NK-92 (cell line): ENCODE measurements around the gene PEAK3.

Source experiments
- DNase-seq: peaks from one replicate; lab custom pipeline; 2025; ENCODE audit not compliant: unreplicated experiment; lab: John Stamatoyannopoulos, UW

Gene PEAK3

GRCh38 chr19:2251106-2252054 lies 30.6 kb downstream of the PEAK3 start:
- DNase-seq, result no peak

- DNase-seq, result no peak
Measured at GRCh38 chr19:2250766-2251105, 31.2 kb downstream of the PEAK3 start.

DNA sequence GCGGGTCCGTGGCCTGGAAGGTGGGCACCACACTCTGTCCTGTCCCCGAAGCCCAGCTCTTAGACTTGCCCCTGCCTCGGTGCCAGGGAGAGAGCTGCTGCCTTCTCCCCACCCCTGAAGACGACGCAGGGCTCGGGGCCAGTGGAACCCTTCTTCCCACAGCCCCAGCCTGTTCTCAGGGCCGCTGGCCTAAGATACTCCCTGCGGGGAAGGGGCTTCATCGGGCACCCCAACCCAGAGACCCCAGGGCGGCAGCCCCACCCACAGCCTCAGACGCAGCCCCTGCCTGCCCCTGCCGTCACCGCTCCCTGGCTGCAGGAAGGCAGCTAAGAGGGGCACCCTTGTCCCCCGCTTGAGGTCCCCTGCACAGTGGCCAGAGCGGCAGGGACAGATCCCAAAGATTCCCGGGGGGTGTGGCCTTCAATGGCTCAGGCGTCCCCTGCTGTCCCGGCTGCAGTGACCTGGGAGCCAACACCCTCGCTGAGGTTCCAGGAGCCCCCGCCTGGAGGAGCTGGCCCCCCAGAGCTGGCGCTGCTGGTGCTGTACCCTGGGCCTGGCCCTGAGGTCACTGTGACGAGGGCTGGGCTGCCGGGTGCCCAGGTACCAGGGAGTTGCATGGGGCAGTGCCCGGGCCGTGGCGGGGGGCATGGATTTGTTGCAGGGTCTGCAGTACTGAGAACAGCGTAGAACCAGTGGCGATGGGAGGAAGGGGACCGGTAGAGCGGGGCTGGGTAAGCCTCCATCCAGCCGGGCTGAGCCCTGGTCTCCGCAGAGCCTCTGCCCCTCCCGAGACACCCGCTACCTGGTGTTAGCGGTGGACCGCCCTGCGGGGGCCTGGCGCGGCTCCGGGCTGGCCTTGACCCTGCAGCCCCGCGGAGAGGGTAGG lies 31.9 kb downstream of the PEAK3 start:
- no peak for DNase-seq

- no peak for DNase-seq
Measured at GRCh38 chr19:2249010-2249866, 32.7 kb downstream of the PEAK3 start, which contains the start of gene AMH. Gene AMH, plus strand, starts transcription at chr19:2249323. Its CDS starts 10 bp downstream, at chr19:2249333.

- no peak for DNase-seq
Measured at GRCh38 chr19:2248136-2249009, 33.6 kb downstream of the PEAK3 start.

GRCh38 chr19:2247433-2248101 lies 34.4 kb downstream of the PEAK3 start:
- no peak for DNase-seq

DNA sequence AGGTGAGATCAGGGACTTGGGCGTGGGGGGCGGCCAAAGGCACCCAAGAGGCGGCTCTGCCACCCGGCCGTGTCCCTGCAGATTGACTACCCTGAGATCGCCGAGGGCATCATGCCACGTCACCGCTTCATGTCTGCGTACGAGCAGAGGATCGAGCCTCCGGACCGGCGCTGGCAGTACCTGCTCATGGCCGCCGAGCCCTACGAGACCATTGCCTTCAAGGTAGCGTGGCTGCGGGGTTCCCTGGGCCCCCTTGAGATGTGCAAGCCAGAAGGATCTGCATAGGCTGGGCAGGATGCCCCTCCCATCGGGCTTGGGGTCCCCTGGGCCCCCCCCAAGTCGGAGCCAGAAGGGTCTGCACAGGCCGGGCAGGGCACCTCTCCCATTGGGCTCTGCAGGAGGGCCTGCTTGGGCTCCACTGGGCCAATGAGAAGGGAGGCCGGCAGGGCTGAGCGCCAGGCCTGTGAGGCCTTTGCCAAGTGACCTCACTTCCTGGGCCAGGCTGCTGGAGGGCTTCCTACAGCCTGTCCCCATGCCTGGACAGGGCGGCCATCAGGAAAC lies 35.1 kb downstream of the PEAK3 start:
- DNase-seq, result no peak

DNA sequence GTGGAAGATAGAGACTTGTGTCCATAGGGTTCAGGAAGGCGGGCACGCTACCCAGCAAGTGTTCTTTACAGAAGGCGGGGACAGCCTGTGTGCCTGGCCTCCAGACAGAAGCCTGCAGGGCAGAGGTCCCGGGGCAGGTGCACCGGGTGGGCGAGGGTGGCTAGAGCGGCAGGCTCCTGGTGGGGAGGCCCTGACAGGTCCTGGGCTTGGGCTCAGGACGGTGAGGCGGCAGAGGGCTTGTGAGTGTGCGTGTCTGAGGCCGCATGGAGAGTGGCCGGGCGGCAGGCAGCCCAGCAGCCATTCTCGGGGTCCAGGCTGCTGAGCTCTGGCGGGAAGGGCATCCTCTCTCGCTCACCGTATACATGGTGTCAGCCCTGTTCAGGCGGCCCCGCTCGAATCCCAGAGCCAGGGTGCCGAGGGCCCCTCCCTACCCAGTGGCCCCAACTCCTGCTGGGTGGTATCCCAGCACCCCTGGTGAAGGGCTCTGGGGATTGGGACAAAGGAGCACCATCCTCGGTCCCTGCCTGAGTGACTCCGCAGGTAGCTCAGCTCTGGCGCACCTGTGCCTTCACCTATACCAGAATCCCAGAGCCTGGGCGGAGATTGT lies 35.9 kb downstream of the PEAK3 start:
- no peak for DNase-seq

DNA sequence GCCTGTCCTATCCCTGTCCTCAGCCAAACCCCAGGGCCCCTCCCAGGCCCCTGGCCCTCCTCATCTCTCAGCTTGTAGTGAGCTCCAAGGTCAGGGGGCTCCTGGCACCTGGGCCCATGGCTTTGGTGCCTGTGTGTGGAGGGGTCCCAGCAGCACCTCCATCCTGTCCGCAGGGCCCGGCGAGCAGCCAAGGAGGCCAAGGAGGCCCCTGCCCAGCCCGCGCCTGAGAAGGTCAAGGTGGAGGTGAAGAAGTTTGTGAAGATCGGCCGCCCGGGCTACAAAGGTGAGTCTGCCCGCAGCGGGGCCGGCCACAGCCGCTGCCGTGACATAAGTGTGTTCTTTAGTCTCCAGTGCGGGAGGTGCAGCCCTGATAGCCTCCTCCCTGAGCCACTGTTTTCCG lies 36.7 kb downstream of the PEAK3 start:
- DNase-seq, result no peak

DNA sequence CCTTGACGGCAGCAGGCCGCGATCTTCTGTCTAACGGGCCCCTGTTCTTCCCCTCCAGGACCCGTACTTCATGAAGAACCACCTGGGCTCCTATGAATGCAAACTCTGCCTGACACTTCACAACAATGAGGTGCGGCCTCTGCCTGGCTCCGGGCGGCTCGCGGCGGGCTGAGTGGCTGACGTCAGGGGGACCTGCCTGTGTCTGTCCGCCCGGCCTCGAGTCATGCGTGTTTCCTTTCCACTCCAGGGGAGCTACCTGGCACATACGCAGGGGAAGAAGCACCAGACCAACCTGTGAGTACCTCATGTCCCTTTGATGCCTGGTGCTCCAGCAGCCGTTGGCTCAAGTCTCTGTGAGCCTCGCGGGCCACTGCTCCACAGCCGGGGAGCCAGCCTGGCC lies 37.5 kb downstream of the PEAK3 start:
- no peak for DNase-seq

DNA sequence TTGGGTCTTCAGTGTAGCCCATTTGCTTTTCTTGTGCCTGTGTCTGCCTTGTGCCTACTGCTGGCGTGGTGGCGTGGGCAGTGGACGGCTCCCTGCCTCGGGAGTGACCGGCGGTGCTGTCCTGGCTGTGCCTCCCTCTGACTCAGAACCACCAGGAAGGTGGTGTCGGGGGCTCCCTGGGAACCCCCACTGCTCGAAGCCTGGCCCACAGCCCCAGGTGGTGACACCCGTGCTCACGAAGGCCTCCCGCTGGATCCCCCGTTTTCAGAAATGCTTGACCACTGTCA lies 37.9 kb downstream of the PEAK3 start:
- DNase-seq, result no peak

GRCh38 chr19:2243274-2244124 lies 38.5 kb downstream of the PEAK3 start:
- no peak for DNase-seq

DNA sequence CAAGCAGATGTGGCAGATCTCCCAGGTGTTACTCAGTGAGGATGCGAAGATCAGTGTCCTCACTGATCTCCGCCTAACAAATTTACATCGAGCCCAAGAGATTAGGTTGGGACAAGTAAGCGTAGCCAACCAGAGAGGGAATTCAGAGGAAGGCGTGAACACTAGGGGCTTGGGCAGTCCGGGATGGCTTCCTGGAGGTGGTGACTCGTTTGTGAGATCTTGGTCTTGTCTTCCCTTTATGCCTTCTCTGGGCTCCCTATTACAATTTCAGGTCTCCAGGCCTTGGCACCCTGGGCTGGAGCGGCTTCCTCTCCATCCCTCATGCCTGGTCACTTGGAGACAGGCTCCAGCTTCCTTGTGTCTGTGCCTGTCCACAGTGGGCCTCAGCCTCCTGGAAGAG lies 39.2 kb downstream of the PEAK3 start:
- no peak for DNase-seq

DNA sequence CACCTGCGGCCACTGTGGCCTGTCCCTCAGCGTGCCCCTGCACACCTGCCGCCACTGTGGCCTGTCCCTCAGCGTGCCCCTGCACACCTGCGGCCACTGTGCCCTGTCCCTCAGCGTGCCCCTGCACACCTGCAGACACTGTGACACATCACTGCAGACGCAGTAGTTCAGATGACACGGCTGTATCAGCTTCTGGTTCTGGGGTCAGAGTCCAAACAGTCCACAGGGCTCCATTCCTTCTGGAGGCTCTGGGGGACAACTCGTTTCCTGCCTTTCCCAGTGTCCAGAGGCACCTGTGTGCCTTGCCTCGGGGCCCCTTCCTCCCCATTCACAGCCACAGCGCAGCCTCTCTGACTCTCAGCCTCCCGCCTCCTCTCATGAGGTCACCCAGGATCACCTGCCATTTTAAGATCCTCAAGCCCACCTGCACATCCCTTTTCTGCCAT lies 39.9 kb downstream of the PEAK3 start:
- DNase-seq, result no peak

DNA sequence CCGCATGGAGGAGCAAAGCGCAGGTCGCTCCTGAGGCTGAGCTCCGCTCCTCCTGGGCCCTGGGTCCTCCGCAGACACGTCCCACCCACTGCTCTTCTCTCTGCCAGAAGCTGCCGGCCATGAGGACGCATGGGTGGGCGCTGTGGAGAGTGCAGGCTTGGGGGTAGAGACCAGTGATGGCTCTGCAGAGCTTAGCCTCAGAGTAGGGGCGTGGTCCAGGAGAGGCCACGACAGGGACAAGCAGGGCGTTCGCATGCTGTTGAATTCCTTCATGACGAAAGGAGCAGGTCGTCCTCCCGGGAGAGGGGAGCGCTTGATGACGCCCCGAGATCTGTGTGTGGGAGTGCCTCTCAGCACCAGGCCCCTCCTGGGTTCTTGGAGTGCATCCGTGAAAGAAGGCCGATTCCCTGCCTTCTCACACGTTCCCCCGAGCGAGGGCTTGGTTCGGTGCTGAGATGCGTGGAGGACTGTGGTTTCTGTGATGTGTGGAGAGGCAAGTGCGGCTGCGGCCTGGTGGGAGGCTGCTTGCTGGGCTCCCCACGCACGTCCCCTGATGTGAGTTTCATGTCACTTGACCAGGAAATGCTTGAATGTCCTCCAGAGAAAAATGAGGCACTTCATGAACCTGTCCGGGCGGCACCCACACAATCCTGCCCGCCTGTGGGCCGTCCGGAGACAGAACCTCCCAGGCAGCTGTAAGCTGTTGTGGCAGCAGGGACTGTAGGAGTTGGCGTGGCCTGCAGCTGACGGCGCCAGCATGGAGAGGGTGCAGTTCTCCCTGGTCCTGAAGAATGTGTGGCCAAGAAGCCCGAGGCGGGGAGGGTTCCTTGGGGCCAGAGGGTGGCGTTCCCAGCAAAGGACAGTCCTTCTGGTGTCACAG lies 40.9 kb downstream of the PEAK3 start:
- no peak for DNase-seq

DNA sequence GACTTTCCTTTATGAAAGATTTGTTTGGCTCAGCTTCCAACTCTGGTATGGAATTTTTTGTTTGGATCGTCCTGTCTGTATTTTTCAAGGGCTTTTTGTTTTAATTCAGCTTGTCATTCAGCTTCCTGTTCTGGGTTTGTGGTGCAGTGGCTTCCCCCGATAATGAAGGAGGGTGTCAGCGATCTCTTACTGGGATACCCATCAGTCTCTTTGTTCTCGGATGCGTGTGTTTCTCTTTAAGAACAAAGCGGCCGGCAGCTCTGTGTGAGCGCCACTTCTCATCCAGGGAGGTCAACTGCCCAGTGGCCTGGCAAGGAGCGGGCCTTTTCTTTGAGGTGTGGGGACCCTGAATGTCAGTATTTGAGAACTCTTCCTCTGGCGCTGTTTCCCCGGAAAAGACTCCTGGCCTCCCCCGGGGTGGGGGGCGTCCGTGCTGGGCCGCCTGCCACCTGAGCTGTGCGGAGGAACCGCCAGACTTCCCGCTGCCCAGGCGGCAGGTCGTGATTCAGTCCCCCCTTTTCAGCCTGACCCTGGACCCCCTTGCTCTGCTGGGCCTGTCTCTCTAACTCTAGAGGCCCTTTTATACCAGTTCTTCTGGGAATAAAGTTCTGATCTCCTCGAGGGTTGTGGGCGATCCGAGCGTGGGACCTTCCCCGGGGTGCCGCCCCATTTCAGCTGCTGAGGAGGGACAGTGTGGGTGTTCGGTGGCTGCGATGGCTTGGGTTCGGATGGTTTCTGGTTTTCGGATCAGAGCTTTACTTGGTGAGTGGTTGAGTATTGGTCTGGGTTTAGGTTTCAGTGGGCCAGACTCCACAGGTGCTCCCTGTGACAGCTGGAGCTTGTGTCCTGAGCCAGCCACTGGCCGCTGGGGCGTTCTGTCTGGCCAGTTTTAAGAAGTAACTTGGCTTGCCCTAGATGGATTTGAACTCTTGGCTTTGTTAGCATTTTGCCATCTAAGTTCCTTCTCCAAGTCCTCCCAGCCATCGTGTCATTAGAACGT lies 41.9 kb downstream of the PEAK3 start:
- no peak for DNase-seq
